K562 (cell line): ENCODE results near the gene C6orf62. TPM values are rescaled to one million over a fixed set of nuclear protein-coding genes. Genes with fewer than 3 reads are reported as not detected.
"Not testable (repeated sequence)": the region's sequence is repeated elsewhere in the genome, so short reads cannot be mapped to it uniquely, and the experiment has no call there.

ENCODE experiments used
- ATAC-seq: fragments of 200-7000 bp; cut with Tn5 transposase; 3 replicates; pipeline ENCODE4 v1.9.1; 2020; ENCODE audit warnings: moderate library complexity
- BruUV-seq: library from RNA; stranded (reverse); fragments of 400-500 nt; replicated peaks from 2 replicates; lab custom pipeline; 2021; lab: Mats Ljungman, UMichigan
- CTCF ChIA-PET: fragments of 300-600 bp; formaldehyde crosslinking; extraction: SDS; loops from one replicate; lab custom pipeline; 2021; ENCODE audit warnings: low intra/inter-chr PET ratio; lab: Yijun Ruan, JAX
- POLR2A ChIA-PET: fragments of 300-600, 350-650 bp; sonication (Branson Sonifier 250); formaldehyde crosslinking; extraction: SDS; loops from one replicate; lab custom pipeline; 2021; ENCODE audit warnings: antibody characterized with exemption, inconsistent platforms; lab: Yijun Ruan, JAX
- DNase-seq, 4 experiments: peaks; one replicate each; pipeline versions ENCODE4 v3.0.0 to v3.0.0-alpha.2; 2011 to 2018; ENCODE audit warnings: low spot score in 3 of 4, mixed read lengths in 3 of 4; ENCODE audit errors: extremely low read depth in 1 of 4
- FAIRE-seq: peaks from 2 replicates; lab custom pipeline; 2011; peaks lifted over from hg19 to GRCh38; lab: Jason Lieb, UNC
- H2AFZ ChIP-seq: 2 replicates; pipeline ENCODE4 v1.6.0; 2011; ENCODE audit warnings: low read depth, low read length, control low read depth, inconsistent platforms
- H3K27ac ChIP-seq: fragments of 200-600 bp; 3 replicates; pipeline ENCODE4 v1.8.0; 2011; ENCODE audit warnings: low read depth, mild to moderate bottlenecking, control low read depth, inconsistent platforms, low read length, moderate library complexity, mixed read lengths; ENCODE audit errors: extremely low read depth
- H3K27me3 ChIP-seq, 2 experiments: fragments of 300-600 bp in 1 of 2; 2 replicates in 1 of 2; 3 replicates in 1 of 2; pipeline versions ENCODE4 v1.6.0 to v1.8.0; 2011; ENCODE audit warnings: inconsistent platforms in 2 of 2, low read length in 2 of 2, mild to moderate bottlenecking in 1 of 2, mixed read lengths in 1 of 2, moderate library complexity in 1 of 2; ENCODE audit not compliant: control insufficient read depth in 2 of 2, insufficient read depth in 2 of 2
- H3K36me3 ChIP-seq: fragments of 300-600 bp; 3 replicates; pipeline ENCODE4 v1.8.0; 2011; ENCODE audit warnings: mild to moderate bottlenecking, low read length, inconsistent platforms; ENCODE audit not compliant: control insufficient read depth, insufficient read depth
- H3K4me1 ChIP-seq, 2 experiments: fragments of 200-600 bp in 1 of 2; replicated peaks in 1 of 2; 2 replicates in 1 of 2; 3 replicates in 1 of 2; pipeline versions ENCODE4 v1.5.1 to v1.8.0; 2011; ENCODE audit warnings: inconsistent platforms in 2 of 2, low read length in 2 of 2, mild to moderate bottlenecking in 1 of 2, mixed read lengths in 1 of 2, moderate library complexity in 1 of 2; ENCODE audit not compliant: control insufficient read depth in 2 of 2, insufficient read depth in 2 of 2
- H3K4me2 ChIP-seq: 2 replicates; pipeline ENCODE4 v1.6.1; 2011; ENCODE audit warnings: low read length, control low read depth, inconsistent platforms, mixed read lengths; ENCODE audit not compliant: insufficient read depth
- H3K4me3 ChIP-seq: fragments of 200-600 bp; sonication (generic), shearing (Covaris generic); 2 replicates; pipeline ENCODE4 v1.5.1; 2016; ENCODE audit warnings: control low read depth, inconsistent platforms
- H3K79me2 ChIP-seq: fragments of 200-600 bp; 3 replicates; pipeline ENCODE4 v1.8.0; 2011; ENCODE audit warnings: low read length, inconsistent platforms; ENCODE audit not compliant: control insufficient read depth, insufficient read depth
- H3K9ac ChIP-seq, 2 experiments: 2 replicates each; pipeline versions ENCODE4 v1.6.0 to v1.6.1; 2011; ENCODE audit warnings: low read depth in 2 of 2, low read length in 2 of 2, control low read depth in 1 of 2, inconsistent platforms in 1 of 2, mild to moderate bottlenecking in 1 of 2, mixed read lengths in 1 of 2; ENCODE audit not compliant: insufficient read depth in 1 of 2
- H3K9me1 ChIP-seq: one replicate; pipeline ENCODE4 v1.6.0; 2011; ENCODE audit warnings: inconsistent platforms, mild to moderate bottlenecking, low read length, moderate library complexity; ENCODE audit not compliant: control insufficient read depth, insufficient read depth
- H3K9me3 ChIP-seq: replicated peaks from 2 replicates; pipeline ENCODE4 v1.5.1; 2011; ENCODE audit warnings: low read depth, low read length, inconsistent platforms; ENCODE audit not compliant: control insufficient read depth, insufficient read depth
- H4K20me1 ChIP-seq: replicated peaks from 2 replicates; pipeline ENCODE4 v1.6.1; 2011; ENCODE audit warnings: low read length, inconsistent platforms, mixed read lengths; ENCODE audit not compliant: control insufficient read depth, insufficient read depth
- BCOR ChIP-seq: fragments of 450-650 bp; IDR thresholded peaks from 2 replicates; pipeline ENCODE4 v1.6.1; 2016
- KDM1A ChIP-seq, 2 experiments: fragments of 450-650 bp; IDR thresholded peaks; 2 replicates each; pipeline ENCODE4 v1.6.1; 2016; ENCODE audit warnings: mild to moderate bottlenecking in 2 of 2
- KLF10 ChIP-seq: fragments of 250-450 bp; sonication (Bioruptor Pico); IDR thresholded peaks from 2 replicates; pipeline ENCODE4 v1.6.1; 2021; ENCODE audit warnings: matching md5 sums
- MEIS2 ChIP-seq: fragments of 450-650 bp; IDR thresholded peaks from 2 replicates; pipeline ENCODE4 v1.6.1; 2014; ENCODE audit warnings: mild to moderate bottlenecking; ENCODE audit not compliant: partially characterized antibody
- PHF20 ChIP-seq: fragments of 450-650 bp; IDR thresholded peaks from 2 replicates; pipeline ENCODE4 v1.6.1; 2018; ENCODE audit not compliant: partially characterized antibody
- PKNOX1 ChIP-seq: fragments of 450-650 bp; IDR thresholded peaks from 2 replicates; pipeline ENCODE4 v1.6.1; 2016
- ZNF146 ChIP-seq: IDR thresholded peaks from one replicate; pipeline ENCODE4 v1.6.1; 2018; ENCODE audit warnings: missing compliant biosample characterization; ENCODE audit not compliant: unreplicated experiment
- WGBS: fragments of 100-300 bp; shearing (Covaris generic); methylation state at CpG from one replicate; pipeline ENCODE4 v1.1.6; 2016; ENCODE audit warnings: low coverage, mixed read lengths; ENCODE audit not compliant: insufficient coverage; ENCODE audit errors: missing lambda C conversion rate; 5-methylcytosine and 5-hydroxymethylcytosine counted together
- in situ Hi-C: fragments of 300-500 bp; cut with MboI; formaldehyde crosslinking; loops from 4 replicates; pipeline ENCODE4 v1.15.0; 2018; ENCODE audit warnings: inconsistent platforms, mixed read lengths
- intact Hi-C: fragments of 100-400 bp; cut with micrococcal nuclease; formaldehyde crosslinking; loops from 2 replicates; pipeline ENCODE4 v1.14.2; 2022
- polyA plus RNA-seq, 8 experiments: library from polyadenylated mRNA; depleted of rRNA in 4 of 8; stranded (reverse) in 5 of 8; unstranded in 3 of 8; fragments of >200 nt; fragmentation: Nextera tagmentation in 2 of 8; fragmentation: Illumina TruSeq in 1 of 8; extraction: Ambion mirVana in 2 of 8; extraction: Trizol in 1 of 8; gene quantifications; 2 replicates each; pipeline versions ENCODE4 v1.2.1 to v1.2.3, GENCODE V29; 2011 to 2014; ENCODE audit warnings: inconsistent platforms in 1 of 8, missing spikeins in 1 of 8
- total RNA-seq, 7 experiments: library from RNA; depleted of rRNA in 6 of 7; stranded (reverse); fragments of >200 nt in 6 of 7; fragmentation: Illumina TruSeq in 2 of 7; extraction: Trizol in 2 of 7; gene quantifications; 2 replicates each; pipeline versions ENCODE4 v1.2.1 to v1.2.3, GENCODE V29; 2011 to 2021; ENCODE audit warnings: low replicate concordance in 1 of 7

C6orf62 gene
- total and polyA plus RNA-seq, 9 of the 15 experiments (the other 6 are each of a cell fraction or from before 2014, with no cell fraction given): 48.5 to 579 (median 111) TPM

GRCh38 chr6:24672620-24673182, 46.3 kb downstream of the C6orf62 start:
- H3K4me1 ChIP-seq: peaks cover 3 to 5% of the 10 kb centered on the region in 2 experiments; a peak in 2 of 5 replicates
- ATAC-seq: no peak
- no peak overlapping the region for H3K4me2 ChIP-seq
- in situ Hi-C loops: no loop called here
- no peaks in the 10 kb centered on the region for H4K20me1 ChIP-seq
- H3K9me1 ChIP-seq: no peaks in the 10 kb centered on the region
- WGBS: 73% methylated on average over 6 of the region's 6 CpGs
- BruUV-seq: no TSS peak
- ChIA-PET POLR2A (interaction anchor here (0.7 kb wide), 1 partner anchor 10 kb away, joined by 4 read pairs; no protein-coding TSS in a partner anchor), CTCF (no interaction called here)
- no peak for DNase-seq
- intact Hi-C loops: no loop called here
- H3K9me3 ChIP-seq: 0 out of 2 replicates have a peak, but pooled peaks cover 3% of the 10 kb centered on the region
- FAIRE-seq: no peak
- no peak overlapping the region for H3K9ac ChIP-seq
- peak; percentile 20 for TF ChIP-seq MEIS2
- TF ChIP-seq PKNOX1: peak; percentile 26; the same call in 1 of the 2 replicates
- TF ChIP-seq KLF10 (CRISPR knock-in tag): no peak
- H3K27me3 ChIP-seq: no peaks in the 10 kb centered on the region
- H2AFZ ChIP-seq: no peak overlapping the region
- H3K36me3 ChIP-seq: peaks cover 6% of the 10 kb centered on the region; the same call in 2 of the 3 replicates
- H3K79me2 ChIP-seq: peaks cover 18% of the 10 kb centered on the region
- H3K27ac ChIP-seq: no peak overlapping the region
- no peak overlapping the region for H3K4me3 ChIP-seq

- H4K20me1 ChIP-seq, H3K27me3 ChIP-seq, H3K27ac ChIP-seq, FAIRE-seq, H3K4me1 ChIP-seq, H3K9ac ChIP-seq, BruUV-seq, H3K9me1 ChIP-seq, H3K36me3 ChIP-seq, H3K9me3 ChIP-seq, H3K4me3 ChIP-seq, H3K4me2 ChIP-seq, DNase-seq, H2AFZ ChIP-seq, in situ Hi-C loops, POLR2A ChIA-PET, CTCF ChIA-PET, ATAC-seq, intact Hi-C loops: not testable (repeated sequence)
- TF ChIP-seq KDM1A (IDR thresholded peaks at IDR 0.05) (peak; percentile 36 to 53; a peak in 2 of 4 replicates), ZNF146 (peak; percentile 85), BCOR (peak; percentile 86), PHF20 (peak; percentile 20)
- WGBS: 72% methylated on average over 4 of the region's 4 CpGs
- peaks cover 31% of the 10 kb centered on the region for H3K79me2 ChIP-seq
These were observed 47.9 kb downstream of the C6orf62 start for GRCh38 chr6:24671077-24671476.
